GM18505 (cell line): ENCODE results near the gene HSPBAP1.

Experiments used
- ATAC-seq: cut with Tn5 transposase; IDR thresholded peaks from one replicate; pipeline ENCODE4 v1.9.1; 2021; ENCODE audit not compliant: unreplicated experiment
- POLR2A ChIP-seq: IDR thresholded peaks from 4 replicates; pipeline ENCODE4 v1.6.1; 2011; ENCODE audit warnings: borderline replicate concordance; ENCODE audit not compliant: insufficient read depth, insufficient read length; ENCODE audit errors: extremely low read depth

Gene HSPBAP1

DNA sequence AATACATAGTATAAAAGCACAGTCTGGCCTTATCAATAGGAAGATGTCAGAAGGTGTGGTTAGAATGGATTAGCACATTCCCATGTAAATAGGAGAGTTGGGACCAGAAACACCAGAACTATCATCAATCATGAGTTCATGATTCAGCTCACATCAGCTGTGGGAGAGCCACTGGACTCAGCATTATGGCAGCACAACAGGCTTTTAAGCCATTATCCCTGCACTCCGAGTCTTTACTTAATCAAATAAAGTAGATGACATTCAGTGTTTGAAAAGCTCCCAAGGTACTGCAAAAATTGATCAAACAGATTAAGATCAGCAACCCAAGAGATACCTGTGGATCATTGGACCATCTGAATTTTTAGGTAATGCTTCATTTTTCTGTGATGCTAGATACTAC is 88.3 kb downstream of the HSPBAP1 start:
- no peak for ATAC-seq
- TF ChIP-seq POLR2A: no peak

DNA sequence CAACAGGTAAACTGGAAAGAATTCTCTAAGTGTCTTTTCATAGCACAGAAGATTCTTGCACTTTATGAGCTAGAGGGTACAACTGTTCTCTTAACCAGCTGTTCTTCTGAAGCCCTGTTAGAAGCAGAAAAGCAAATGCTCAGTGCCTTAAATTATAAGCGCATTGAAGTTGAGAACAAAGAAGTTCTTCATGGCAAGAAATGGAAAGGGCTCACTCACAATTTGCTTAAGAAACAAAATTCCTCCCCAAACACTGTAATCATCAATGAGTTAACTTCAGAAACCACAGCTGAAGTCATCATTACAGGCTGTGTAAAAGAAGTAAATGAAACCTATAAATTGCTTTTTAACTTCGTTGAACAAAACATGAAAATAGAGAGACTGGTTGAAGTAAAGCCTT is 93.4 kb downstream of the HSPBAP1 start:
- TF ChIP-seq POLR2A: no peak
- no peak for ATAC-seq

DNA sequence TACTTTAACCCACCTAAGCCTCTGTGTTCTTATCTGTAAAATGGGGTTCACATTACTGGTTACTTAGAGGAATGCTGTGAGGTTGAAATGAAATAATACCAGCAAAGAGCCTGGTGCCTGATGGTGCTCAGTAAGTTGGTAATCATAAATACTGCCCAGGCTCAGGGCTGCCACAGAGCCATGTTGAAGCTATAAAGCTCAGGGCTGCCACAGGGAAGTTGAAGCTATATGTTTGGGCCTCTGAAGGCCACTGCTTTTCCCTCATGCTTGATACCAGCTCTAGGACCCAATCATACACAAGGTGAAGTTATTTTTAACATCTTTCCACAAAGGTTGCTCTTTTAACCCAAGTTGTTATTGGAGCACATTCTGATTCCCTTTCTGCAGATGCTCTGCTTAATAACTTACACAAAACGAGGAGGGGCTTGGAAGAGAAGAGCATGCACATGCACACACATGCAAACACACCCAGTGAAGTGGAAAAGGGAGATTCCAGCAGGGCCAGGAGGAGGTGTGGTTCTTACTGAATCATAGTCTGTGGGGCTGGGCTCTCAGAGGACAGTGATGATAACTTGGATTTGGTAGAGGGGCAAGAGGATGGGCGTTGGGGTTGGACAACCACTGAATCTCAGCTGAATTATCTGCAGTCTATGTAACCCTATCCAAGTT is 95.5 kb downstream of the HSPBAP1 start:
- ATAC-seq: peak; percentile 79
- no peak for TF ChIP-seq POLR2A

DNA sequence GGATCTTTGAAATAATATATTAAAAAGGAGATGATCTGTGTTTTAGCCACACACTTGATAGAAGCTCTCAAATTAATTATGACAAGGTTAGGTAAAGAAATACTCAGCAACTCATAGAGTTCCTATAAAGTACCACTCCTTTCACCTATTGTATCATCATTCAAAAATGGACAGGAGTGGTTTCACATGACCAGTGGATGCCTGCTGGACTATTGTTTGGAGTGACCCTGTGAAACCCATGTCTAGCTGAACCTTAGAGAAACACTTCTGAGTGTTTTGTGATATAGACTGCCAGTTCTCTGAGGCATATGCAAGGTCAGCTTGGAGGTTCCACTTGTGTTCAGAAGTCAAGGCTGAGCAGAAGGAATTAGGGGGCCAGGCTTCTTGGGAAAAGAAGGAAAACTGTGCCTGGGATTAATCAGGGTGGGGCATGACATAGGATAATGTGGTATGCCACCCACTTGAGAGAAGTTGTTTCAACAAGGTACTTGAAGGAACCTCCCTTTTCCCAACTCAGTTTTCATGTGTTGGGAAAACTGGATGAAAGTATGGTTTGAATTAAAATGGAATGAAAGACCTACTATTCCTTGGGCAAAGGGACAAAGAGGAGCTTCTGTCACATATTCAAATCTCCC is 97.6 kb downstream of the HSPBAP1 start:
- TF ChIP-seq POLR2A: no peak
- ATAC-seq: no peak

DNA sequence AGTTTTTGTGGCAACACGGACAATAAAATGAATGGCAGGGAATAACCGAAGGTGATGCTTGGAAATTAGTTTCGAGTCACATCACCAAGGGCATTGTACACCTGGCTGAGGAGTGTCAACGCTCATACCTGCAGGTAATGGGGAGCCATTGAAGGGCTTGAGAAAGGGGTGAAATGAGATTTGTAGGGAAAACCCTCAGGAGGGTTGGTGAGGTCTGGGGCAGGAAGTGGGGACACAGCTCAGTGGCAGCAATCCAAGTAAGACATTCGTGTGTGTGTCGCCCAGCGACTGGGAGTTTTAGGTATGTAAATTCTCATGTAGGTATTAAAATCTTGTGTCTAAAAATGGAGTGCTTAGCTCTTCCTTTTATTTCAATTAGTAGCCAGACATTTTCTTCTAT is 98.7 kb downstream of the HSPBAP1 start:
- ATAC-seq: no peak
- TF ChIP-seq POLR2A: no peak

DNA sequence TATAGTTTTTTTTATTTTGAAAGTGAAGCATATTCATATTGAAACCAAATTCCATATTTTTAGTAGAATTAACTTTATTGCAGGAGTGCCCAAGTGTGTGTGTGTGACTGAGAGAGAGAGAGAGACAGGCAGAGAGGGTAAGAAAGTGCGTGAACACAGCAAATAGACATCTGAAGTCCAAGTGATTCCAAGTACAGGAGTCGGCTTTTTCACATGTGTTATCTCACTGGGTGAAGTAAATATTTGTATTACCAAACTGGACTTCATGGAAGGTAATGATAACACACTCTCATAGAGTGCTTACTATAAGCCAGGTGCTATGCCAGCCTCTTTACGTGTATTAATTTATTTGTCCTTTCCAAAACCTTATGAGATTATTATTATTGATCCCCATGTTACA is 101.0 kb downstream of the HSPBAP1 start:
- no peak for ATAC-seq

DNA sequence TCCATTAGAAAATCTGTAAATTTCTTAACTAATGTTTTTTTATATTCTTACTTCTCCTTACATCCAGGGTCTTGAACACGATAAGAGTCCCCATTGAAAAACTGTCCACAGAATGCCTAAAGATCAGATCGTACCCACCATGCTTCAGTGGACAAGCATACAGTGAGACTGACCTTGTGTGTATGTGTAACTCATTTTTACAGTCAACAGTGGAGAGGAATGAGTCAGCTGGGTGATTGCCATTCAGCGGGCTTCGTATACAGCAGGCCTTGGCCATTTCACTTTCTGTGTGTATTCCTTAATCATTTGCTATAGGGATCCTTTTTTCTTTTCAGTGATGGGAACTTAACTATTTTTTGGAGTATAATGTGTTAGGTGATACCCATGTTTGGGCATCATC is 102.4 kb downstream of the HSPBAP1 start:
- ATAC-seq: peak; percentile 67
- TF ChIP-seq POLR2A: no peak

More for the DNA sequence above, 101.0 kb downstream of the HSPBAP1 start:
- no peak for TF ChIP-seq POLR2A

DNA sequence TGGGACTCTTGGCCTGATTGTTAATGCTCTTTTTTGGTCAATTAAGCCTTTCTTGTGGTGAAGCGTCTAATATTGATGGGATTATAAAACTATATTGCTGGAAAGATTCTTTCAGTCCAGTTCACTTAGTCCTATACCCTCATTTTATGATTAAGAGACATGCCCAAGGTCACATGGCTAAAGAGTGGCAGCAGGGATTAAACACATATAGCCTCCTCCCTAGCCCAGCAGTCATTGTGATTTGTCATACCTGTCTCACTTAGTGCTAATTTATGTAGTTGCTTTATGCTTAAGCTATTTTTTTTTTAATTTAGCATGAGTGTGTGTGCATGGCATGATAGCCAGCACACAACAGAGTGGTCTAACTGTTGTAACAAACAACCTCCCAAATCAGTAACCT is 103.5 kb downstream of the HSPBAP1 start:
- ATAC-seq: no peak
- no peak for TF ChIP-seq POLR2A
